Transverse colon (tissue), 4 donors: ENCODE data around the gene CXCR2. TPM values are rescaled to one million over a fixed set of nuclear protein-coding genes. Genes with fewer than 3 reads are reported as not detected.

Experiments used
- DNase-seq: peaks from one replicate; pipeline ENCODE4 v3.0.0-alpha.2; 2019
- H3K27ac ChIP-seq, 4 donors: fragments of 200-600 bp; sonication (generic); 2 replicates each; pipeline ENCODE4 v1.5.1; 2016 to 2018; ENCODE audit warnings: inconsistent platforms in 4 of 4
- H3K27me3 ChIP-seq: fragments of 200-600 bp; sonication (generic); 2 replicates; pipeline ENCODE4 v1.5.1; 2017; ENCODE audit warnings: inconsistent platforms
- H3K36me3 ChIP-seq, 4 donors: fragments of 200-600 bp; sonication (generic); 2 replicates each; pipeline ENCODE4 v1.5.1; 2017 to 2019; ENCODE audit warnings: inconsistent platforms in 4 of 4
- H3K4me1 ChIP-seq, 4 donors: fragments of 200-600 bp; sonication (generic); 2 replicates each; pipeline ENCODE4 v1.5.1; 2017 to 2020; ENCODE audit warnings: inconsistent platforms in 4 of 4
- H3K4me3 ChIP-seq, 4 donors: fragments of 200-600 bp; sonication (generic); 1 replicate in 1 of 4; 2 replicates in 3 of 4; pipeline versions ENCODE4 v1.5.1 to v1.6.1; 2017 to 2019; ENCODE audit warnings: inconsistent platforms in 4 of 4
- H3K9me3 ChIP-seq, 2 donors: fragments of 200-600 bp; sonication (generic); 2 replicates each; pipeline ENCODE4 v1.5.1; 2017 to 2019; ENCODE audit warnings: inconsistent platforms in 2 of 2
- EP300 ChIP-seq: sonication (generic); formaldehyde crosslinking; IDR thresholded peaks from one replicate; pipeline ENCODE4 v1.6.1; 2017; ENCODE audit warnings: antibody characterized with exemption, low read depth
- POLR2A ChIP-seq: fragments of 450-650 bp; IDR thresholded peaks from one replicate; pipeline ENCODE4 v1.6.1; 2016; ENCODE audit warnings: antibody characterized with exemption, mild to moderate bottlenecking, moderate library complexity
- POLR2AphosphoS5 ChIP-seq, 3 donors: sonication (generic); formaldehyde crosslinking; IDR thresholded peaks; one replicate each; pipeline ENCODE4 v1.6.1; 2016; ENCODE audit warnings: antibody characterized with exemption in 3 of 3
- WGBS, 2 donors: methylation state at CpG; one replicate each; pipeline ENCODE4 v1.1.5; 2018; ENCODE audit warnings: low coverage in 1 of 2; 5-methylcytosine and 5-hydroxymethylcytosine counted together
- in situ Hi-C, 4 donors: fragments of 200-750 bp; cut with MboI; loops; one replicate each; pipeline versions ENCODE4 v1.15.0 to v1.15.1; 2017; ENCODE audit warnings: low sequenced_read_pairs in 3 of 4, low pct_ligation_motif_present in 1 of 4, low pct_unique_long_range_greater_than_20kb in 1 of 4
- intact Hi-C: fragments of 100-400 bp; cut with DNase I; formaldehyde crosslinking; loops from one replicate; pipeline ENCODE4 v1.15.1; 2023; ENCODE audit warnings: low total_unique reads
- total RNA-seq, 4 donors: library from RNA; depleted of rRNA; stranded (reverse); fragments of >200 nt; gene quantifications; one replicate each; pipeline ENCODE4 v1.1.0, GENCODE V29; 2016
- TF ChIP-seq, protein P1 (sequence below), 5 experiments: fragments of 200-600 bp in 3 of 5; fragments of 450-650 bp in 2 of 5; sonication (generic) in 3 of 5; IDR thresholded peaks; 1 replicate in 2 of 5; 2 replicates in 3 of 5; pipeline ENCODE4 v1.5.1; 2016 to 2017; ENCODE audit warnings: antibody characterized with exemption in 5 of 5, inconsistent platforms in 3 of 5, mild to moderate bottlenecking in 2 of 5, moderate library complexity in 1 of 5

The CXCR2 gene
- not detected for total RNA-seq

DNA sequence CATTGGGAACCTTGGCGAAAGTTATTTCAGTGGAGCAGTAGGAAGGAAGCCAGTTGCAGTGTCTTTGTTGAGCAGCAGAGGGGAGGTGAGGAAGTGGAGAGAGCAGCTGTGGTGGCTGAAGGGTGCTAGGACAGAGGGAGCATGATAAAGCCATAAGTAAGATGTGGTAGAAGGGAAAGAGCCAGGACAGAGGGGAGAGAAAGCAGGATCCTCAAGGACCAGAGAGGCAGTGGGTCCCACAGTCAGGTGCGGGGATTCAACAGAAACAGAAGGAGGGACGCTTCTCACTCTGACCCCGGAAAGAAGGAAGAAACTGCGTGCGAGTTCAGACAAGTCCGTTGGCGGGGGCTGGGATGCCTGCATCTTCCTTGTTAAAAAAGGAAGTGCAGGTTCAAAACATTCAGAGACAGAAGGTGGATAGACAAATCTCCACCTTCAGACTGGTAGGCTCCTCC, at the start of gene CXCR2:
TSS of gene CXCR2 (plus strand) at position 403 of the 455 bp plus-strand sequence. CDS start 8,774 bp downstream, outside the sequence.
- WGBS, 2 donors: 64 to 76% methylated on average over 8 of the region's 8 CpGs
- no peak within 1 kb of the TSS for H3K4me3 ChIP-seq
- H3K27ac ChIP-seq: no peak within 1 kb of the TSS
- intact Hi-C loops: no loop called here
- no peaks in the 10 kb centered on the region for H3K4me1 ChIP-seq
- peaks cover 5 to 8% of the 10 kb centered on the region in 2 donors for H3K9me3 ChIP-seq
- DNase-seq: no peak
- no peaks in the 10 kb centered on the region for H3K36me3 ChIP-seq
- peaks cover 18% of the 10 kb centered on the region for H3K27me3 ChIP-seq
- no peak for TF ChIP-seq POLR2AphosphoS5 (IDR thresholded peaks at IDR 0.05)
- no peak for TF ChIP-seq POLR2A
- no peak for TF ChIP-seq EP300
- TF ChIP-seq, protein P1, sequence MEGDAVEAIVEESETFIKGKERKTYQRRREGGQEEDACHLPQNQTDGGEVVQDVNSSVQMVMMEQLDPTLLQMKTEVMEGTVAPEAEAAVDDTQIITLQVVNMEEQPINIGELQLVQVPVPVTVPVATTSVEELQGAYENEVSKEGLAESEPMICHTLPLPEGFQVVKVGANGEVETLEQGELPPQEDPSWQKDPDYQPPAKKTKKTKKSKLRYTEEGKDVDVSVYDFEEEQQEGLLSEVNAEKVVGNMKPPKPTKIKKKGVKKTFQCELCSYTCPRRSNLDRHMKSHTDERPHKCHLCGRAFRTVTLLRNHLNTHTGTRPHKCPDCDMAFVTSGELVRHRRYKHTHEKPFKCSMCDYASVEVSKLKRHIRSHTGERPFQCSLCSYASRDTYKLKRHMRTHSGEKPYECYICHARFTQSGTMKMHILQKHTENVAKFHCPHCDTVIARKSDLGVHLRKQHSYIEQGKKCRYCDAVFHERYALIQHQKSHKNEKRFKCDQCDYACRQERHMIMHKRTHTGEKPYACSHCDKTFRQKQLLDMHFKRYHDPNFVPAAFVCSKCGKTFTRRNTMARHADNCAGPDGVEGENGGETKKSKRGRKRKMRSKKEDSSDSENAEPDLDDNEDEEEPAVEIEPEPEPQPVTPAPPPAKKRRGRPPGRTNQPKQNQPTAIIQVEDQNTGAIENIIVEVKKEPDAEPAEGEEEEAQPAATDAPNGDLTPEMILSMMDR (IDR thresholded peaks at IDR 0.05): no peak
- in situ Hi-C loops: no loop called here

DNA sequence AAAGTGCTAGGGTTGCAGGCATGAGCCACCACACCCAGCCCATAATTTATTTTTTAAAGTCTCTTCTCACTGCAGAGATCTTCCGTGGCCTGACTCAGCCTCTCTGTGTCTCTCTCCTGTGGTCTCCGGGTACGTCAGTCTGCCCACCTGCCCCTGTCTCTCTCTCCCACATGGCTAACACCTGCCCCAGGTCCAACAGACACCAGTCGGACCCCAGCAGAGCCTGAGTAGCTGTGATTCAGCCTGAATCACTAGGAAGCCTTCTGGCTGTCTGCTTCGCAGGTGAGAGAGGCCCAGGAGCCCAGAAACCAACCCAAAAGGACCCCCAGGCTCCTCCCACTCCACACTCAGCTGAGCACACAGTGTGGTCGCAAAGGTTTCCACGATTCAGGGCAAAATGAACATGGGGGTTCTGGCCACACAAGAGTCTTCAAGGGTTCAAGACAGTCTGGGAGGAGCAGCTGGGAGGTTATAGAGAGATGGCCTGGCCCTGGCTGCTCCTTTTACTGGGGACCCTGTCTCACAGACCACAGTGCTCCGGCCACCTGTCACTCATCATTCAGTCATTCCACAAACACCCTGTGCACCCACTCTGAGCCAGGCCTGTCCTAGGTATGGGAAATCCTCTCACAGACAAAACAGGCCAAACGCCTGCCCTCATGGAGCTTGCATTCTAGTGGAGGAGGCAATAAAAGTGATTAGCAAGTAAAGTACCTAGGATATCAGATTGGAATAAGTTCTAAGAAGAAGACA, 48.2 kb upstream of the CXCR2 start:
- TF ChIP-seq POLR2A (no peak), EP300 (no peak), POLR2AphosphoS5 (IDR thresholded peaks at IDR 0.05) (no peak)
- Histone ChIP-seq H3K27me3 (no peaks in the 10 kb centered on the region), H3K9me3 (no peaks in the 10 kb centered on the region), H3K27ac (no peak overlapping the region), H3K4me1 (no peaks in the 10 kb centered on the region), H3K36me3 (no peaks in the 10 kb centered on the region), H3K4me3 (no peak overlapping the region)
- in situ Hi-C loops: no loop called here
- 70 to 91% methylated on average over 2 to 7 of the region's 9 CpGs for WGBS, 2 donors
- intact Hi-C loops: no loop called here
- DNase-seq: no peak

DNA sequence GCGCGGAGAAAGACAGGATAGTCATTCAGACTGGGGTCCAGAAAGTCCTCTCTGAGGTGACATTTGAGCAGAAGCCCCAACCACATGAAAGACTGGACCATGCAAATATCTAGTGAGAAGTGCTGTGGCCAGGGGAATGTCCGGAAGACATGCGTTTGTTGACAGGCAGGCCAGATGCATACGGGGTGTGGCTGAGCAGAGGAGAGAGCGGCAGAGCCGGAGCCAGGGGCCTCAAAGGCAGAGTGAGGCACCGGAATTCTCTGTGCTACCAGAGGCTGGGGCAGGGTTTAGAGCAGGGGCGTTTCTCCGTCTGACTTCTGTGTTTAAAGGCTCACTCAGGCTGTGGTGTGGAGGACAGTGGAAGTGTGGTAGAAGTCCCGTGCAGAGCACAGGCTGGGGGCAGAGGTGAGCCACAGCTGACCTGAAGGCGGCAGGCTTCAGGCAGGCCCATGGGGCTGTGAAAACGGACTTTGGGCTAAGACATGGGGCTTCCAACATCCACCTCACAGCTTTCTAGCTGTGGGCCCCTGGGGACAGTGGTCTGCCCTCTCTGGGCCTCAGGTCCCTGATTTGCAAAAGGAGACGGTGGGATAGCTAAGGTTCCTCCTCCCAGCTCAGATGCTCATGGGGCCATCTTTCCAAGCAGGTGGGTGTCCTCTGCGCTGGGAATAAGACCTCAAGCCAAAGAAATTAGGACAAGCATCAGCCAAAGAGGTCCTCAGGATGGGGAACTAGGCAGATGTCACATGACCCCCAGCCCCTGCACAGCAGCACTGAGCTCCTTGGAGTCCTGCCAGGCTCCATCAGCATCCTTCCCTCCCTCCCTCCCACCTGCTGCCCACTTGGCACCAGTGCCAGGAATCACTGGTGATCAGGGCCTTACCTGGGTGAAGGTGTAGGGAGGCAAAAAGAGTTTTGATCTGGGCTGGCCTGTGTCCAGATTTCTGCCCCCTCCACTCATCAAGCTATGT, 45.6 kb upstream of the CXCR2 start:
- Histone ChIP-seq H3K9me3 (no peaks in the 10 kb centered on the region), H3K27ac (no peak overlapping the region), H3K27me3 (no peaks in the 10 kb centered on the region), H3K4me3 (no peak overlapping the region), H3K4me1 (no peaks in the 10 kb centered on the region), H3K36me3 (no peaks in the 10 kb centered on the region)
- DNase-seq: no peak
- TF ChIP-seq, protein P1 (IDR thresholded peaks at IDR 0.05): no peak
- TF ChIP-seq POLR2A (no peak), EP300 (no peak), POLR2AphosphoS5 (IDR thresholded peaks at IDR 0.05) (no peak)
- intact Hi-C loops (no loop called here), in situ Hi-C loops (no loop called here)
- WGBS, 2 donors: 47 to 60% methylated on average over 6 to 15 of the region's 15 CpGs

- Histone ChIP-seq H3K9me3 (no peaks in the 10 kb centered on the region), H3K27ac (no peak overlapping the region), H3K4me3 (no peak overlapping the region), H3K27me3 (no peaks in the 10 kb centered on the region), H3K36me3 (no peaks in the 10 kb centered on the region), H3K4me1 (no peaks in the 10 kb centered on the region)
- in situ Hi-C loops: no loop called here
- 48 to 56% methylated on average over 2 of the region's 2 CpGs for WGBS, 2 donors
- intact Hi-C loops: no loop called here
- TF ChIP-seq POLR2A: no peak
- TF ChIP-seq, protein P1 (IDR thresholded peaks at IDR 0.05): no peak
- DNase-seq: no peak
Observed at GRCh38 chr2:218081063-218081462, 44.8 kb upstream of the CXCR2 start.
